ENCODE data around the gene GPX3. TPM values are rescaled to one million over a fixed set of nuclear protein-coding genes. Genes with fewer than 3 reads are reported as not detected.
A peak's percentile ranks its signal among the peaks of the same experiment; 100 is the strongest.

The GPX3 gene
- total RNA-seq, 2 donors from 2014 or later = 993 to 1,026 TPM

- intact Hi-C loops (cut with DNase I) = loop anchor here (2.0 to 10.0 kb wide), 4 partner anchors 64 to 184 kb away; no protein-coding TSS in a partner anchor
- peak; percentile 94 for DNase-seq (ENCODE audit: low spot score)
Observed at GRCh38 chr5:151051066-151051930, 30.9 kb downstream of the GPX3 start.

- intact Hi-C loops (cut with DNase I) = loop anchor here (2.0 to 10.0 kb wide), 4 partner anchors 63 to 183 kb away; no protein-coding TSS in a partner anchor
- DNase-seq (ENCODE audit: low spot score) = no peak
Observed at GRCh38 chr5:151051931-151052608, 31.7 kb downstream of the GPX3 start.

GRCh38 chr5:151052836-151053235, 32.4 kb downstream of the GPX3 start:
- DNase-seq (ENCODE audit: low spot score) = no peak

GRCh38 chr5:151053796-151054462, 33.5 kb downstream of the GPX3 start:
- no peak for DNase-seq (ENCODE audit: low spot score)
- intact Hi-C loops (cut with DNase I) = loop anchor here (5.0 to 10.0 kb wide), 3 partner anchors 63 to 181 kb away; no protein-coding TSS in a partner anchor

More at GRCh38 chr5:151052836-151053235, 32.4 kb downstream of the GPX3 start:
- intact Hi-C loops (cut with DNase I) = loop anchor here (5.0 to 10.0 kb wide), 3 partner anchors 64 to 182 kb away; no protein-coding TSS in a partner anchor

- intact Hi-C loops (cut with DNase I) = loop anchor here (5.0 to 10.0 kb wide), 4 partner anchors 53 to 180 kb away; no protein-coding TSS in a partner anchor
- no peak for DNase-seq (ENCODE audit: low spot score)
Observed at GRCh38 chr5:151054709-151055108, 34.3 kb downstream of the GPX3 start.

GRCh38 chr5:151055336-151055735, 34.9 kb downstream of the GPX3 start:
- no peak for DNase-seq (ENCODE audit: low spot score)
- intact Hi-C loops (cut with DNase I) = loop anchor here (5.0 to 10.0 kb wide), 2 partner anchors 52 to 179 kb away; no protein-coding TSS in a partner anchor

- DNase-seq (ENCODE audit: low spot score) = no peak
- intact Hi-C loops (cut with DNase I) = loop anchor here (5.0 to 10.0 kb wide), 2 partner anchors 51 to 178 kb away; no protein-coding TSS in a partner anchor
Observed at GRCh38 chr5:151056379-151057325, 36.3 kb downstream of the GPX3 start.

- intact Hi-C loops (cut with DNase I) = loop anchor here (5.0 to 10.0 kb wide), 2 partner anchors 49 to 176 kb away; no protein-coding TSS in a partner anchor
- no peak for DNase-seq (ENCODE audit: low spot score)
Observed at GRCh38 chr5:151058301-151058700, 37.9 kb downstream of the GPX3 start.

GRCh38 chr5:151058891-151059489, 38.6 kb downstream of the GPX3 start:
- intact Hi-C loops (cut with DNase I) = loop anchor here (5.0 to 10.0 kb wide), 2 partner anchors 48 to 176 kb away; no protein-coding TSS in a partner anchor
- no peak for DNase-seq (ENCODE audit: low spot score)

GRCh38 chr5:151060742-151061141, 40.4 kb downstream of the GPX3 start:
- intact Hi-C loops (cut with DNase I) = no loop called here
- no peak for DNase-seq (ENCODE audit: low spot score)

GRCh38 chr5:151062405-151063141, 42.2 kb downstream of the GPX3 start:
- intact Hi-C loops (cut with DNase I) = no loop called here
- no peak for DNase-seq (ENCODE audit: low spot score)

GRCh38 chr5:151063142-151063989, 43.0 kb downstream of the GPX3 start:
- intact Hi-C loops (cut with DNase I) = no loop called here
- no peak for DNase-seq (ENCODE audit: low spot score)

GRCh38 chr5:151064916-151065499, 44.6 kb downstream of the GPX3 start:
- DNase-seq (ENCODE audit: low spot score) = no peak
- intact Hi-C loops (cut with DNase I) = no loop called here

- DNase-seq (ENCODE audit: low spot score) = no peak
- intact Hi-C loops (cut with DNase I) = no loop called here
Observed at GRCh38 chr5:151065609-151066008, 45.2 kb downstream of the GPX3 start.

- intact Hi-C loops (cut with DNase I) = loop anchor here in 1 of 2 donors (1.0 kb wide), 1 partner anchor 30 kb away; no protein-coding TSS in a partner anchor
Observed at GRCh38 chr5:151066920-151067319, 46.5 kb downstream of the GPX3 start.

More at GRCh38 chr5:151066920-151067319, 46.5 kb downstream of the GPX3 start:
- no peak for DNase-seq (ENCODE audit: low spot score)

Measured in posterior vena cava (tissue), 2 donors.